ENCODE results near the gene PPM1A. TPM values are rescaled to one million over a fixed set of nuclear protein-coding genes. Genes with fewer than 3 reads are reported as not detected.

PPM1A gene
- polyA plus RNA-seq, 2 of the 4 experiments (the other 2 are of a cell fraction): 37.1 to 76.6 TPM

- no peak for TF ChIP-seq ESRRA (IDR thresholded peaks at IDR 0.05; ENCODE audit: borderline replicate concordance, low read length)
Observed at GRCh38 chr14:60323199-60323896, 74.3 kb downstream of the PPM1A start (continued).

GRCh38 chr14:60324837-60325236 is 75.8 kb downstream of the PPM1A start:
- Histone ChIP-seq H3K9me3 (no peaks in the 10 kb centered on the region), H3K27ac (no peak overlapping the region), H3K4me2 (no peak overlapping the region), H3K4me3 (no peak overlapping the region), H3K4me1 (no peaks in the 10 kb centered on the region)
- TF ChIP-seq CHD4 (IDR thresholded peaks at IDR 0.05; ENCODE audit: borderline replicate concordance) (no peak), HOXB13 (CRISPR knock-in tag; IDR thresholded peaks at IDR 0.05; ENCODE audit: low read depth) (no peak), RCOR1 (IDR thresholded peaks at IDR 0.05; ENCODE audit: low read depth, low read length) (no peak), MYC (IDR thresholded peaks at IDR 0.05; ENCODE audit: borderline replicate concordance, low read length) (no peak), HEYL (CRISPR knock-in tag; IDR thresholded peaks at IDR 0.05) (no peak), PHF8 (IDR thresholded peaks at IDR 0.05; ENCODE audit: borderline replicate concordance, low read depth) (no peak), ELK1 (IDR thresholded peaks at IDR 0.05; ENCODE audit: low read depth, low read length) (no peak), BCL3 (IDR thresholded peaks at IDR 0.05) (no peak), CTCF (IDR thresholded peaks at IDR 0.05) (no peak), HES2 (IDR thresholded peaks at IDR 0.05) (no peak), NPAS2 (CRISPR knock-in tag; IDR thresholded peaks at IDR 0.05; ENCODE audit: borderline replicate concordance) (no peak), RARB (CRISPR knock-in tag; IDR thresholded peaks at IDR 0.05) (no peak)
- CTCF ChIA-PET: interaction anchor here (0.6 to 1.2 kb wide), 2 partner anchors 13 to 136 kb away, joined by 3 read pairs; no protein-coding TSS in a partner anchor
- FAIRE-seq (no peak), DNase-seq (ENCODE audit: low read depth in 1 of 2, low spot score in 1 of 2) (no peak), ATAC-seq (no peak)
- POLR2A ChIA-PET: no interaction called here
- WGBS (ENCODE audit: missing lambda C conversion rate): 71% methylated on average over 2 of the region's 2 CpGs

GRCh38 chr14:60326274-60326673 is 77.3 kb downstream of the PPM1A start:
- FAIRE-seq: no peak
- CTCF ChIA-PET: interaction anchor here (1.3 kb wide), 1 partner anchor 363 kb away, joined by 3 read pairs; no protein-coding TSS in a partner anchor
- DNase-seq (ENCODE audit: low read depth in 1 of 2, low spot score in 1 of 2): no peak
- WGBS (ENCODE audit: missing lambda C conversion rate): 73% methylated on average over 2 of the region's 2 CpGs
- Histone ChIP-seq H3K27ac (no peak overlapping the region), H3K4me3 (no peak overlapping the region), H3K4me2 (no peak overlapping the region), H3K4me1 (0 out of 3 replicates have a peak, but pooled peaks cover 3% of the 10 kb centered on the region), H3K9me3 (no peaks in the 10 kb centered on the region)
- POLR2A ChIA-PET: interaction anchor here (0.5 kb wide), 1 partner anchor 111 kb away, joined by 3 read pairs; no protein-coding TSS in a partner anchor
- no peak for ATAC-seq
- TF ChIP-seq FOSL2 (IDR thresholded peaks at IDR 0.05) (no peak), FOSL2 (CRISPR knock-in tag; IDR thresholded peaks at IDR 0.05) (no peak), E2F6 (IDR thresholded peaks at IDR 0.05; ENCODE audit: borderline replicate concordance, low read depth) (no peak), FOXS1 (CRISPR knock-in tag; IDR thresholded peaks at IDR 0.05) (no peak), JUN (IDR thresholded peaks at IDR 0.05) (no peak)

All from A549 (cell line).